GM18909 (cell line): Measurements from ENCODE around the gene FGF8.
A peak's percentile ranks its signal among the peaks of the same experiment; 100 is the strongest.

ENCODE experiments used
- ATAC-seq: cut with Tn5 transposase; IDR thresholded peaks from one replicate; pipeline ENCODE4 v1.9.1; 2021; ENCODE audit warnings: mild to moderate bottlenecking; ENCODE audit not compliant: unreplicated experiment, poor library complexity

Gene FGF8

GRCh38 chr10:101782811-101783735 lies 7.2 kb upstream of the FGF8 start, which contains the start of gene NPM3:
Gene NPM3, minus strand, starts transcription at chr10:101783446. Its CDS starts 56 bp downstream, at chr10:101783390.
- ATAC-seq, result peak; percentile 63

- ATAC-seq, result no peak
Observed at GRCh38 chr10:101781984-101782810, 6.3 kb upstream of the FGF8 start.

- ATAC-seq, result no peak
Observed at GRCh38 chr10:101781655-101781983, 5.7 kb upstream of the FGF8 start.

- ATAC-seq, result no peak
Observed at GRCh38 chr10:101780818-101781654, 5.1 kb upstream of the FGF8 start.

- no peak for ATAC-seq
Observed at GRCh38 chr10:101780187-101780817, 4.4 kb upstream of the FGF8 start.

- no peak for ATAC-seq
Observed at GRCh38 chr10:101779544-101780186, 3.8 kb upstream of the FGF8 start.

- no peak for ATAC-seq
Observed at GRCh38 chr10:101778781-101779543, 3.0 kb upstream of the FGF8 start.

- ATAC-seq, result no peak
Observed at GRCh38 chr10:101778151-101778780, 2.4 kb upstream of the FGF8 start.

- ATAC-seq, result no peak
Observed at GRCh38 chr10:101777619-101778145, 1.8 kb upstream of the FGF8 start.

- no peak for ATAC-seq
Observed at GRCh38 chr10:101776161-101776817, 375 bp upstream of the FGF8 start.

- ATAC-seq, result no peak
Observed at GRCh38 chr10:101774589-101775272, 1.2 kb downstream of the FGF8 start.

- ATAC-seq, result no peak
Observed at GRCh38 chr10:101773923-101774588, 1.9 kb downstream of the FGF8 start.

GRCh38 chr10:101772895-101773761 lies 2.8 kb downstream of the FGF8 start:
- no peak for ATAC-seq

- ATAC-seq, result no peak
Observed at GRCh38 chr10:101772017-101772894, 3.7 kb downstream of the FGF8 start.

GRCh38 chr10:101771380-101771779 lies 4.5 kb downstream of the FGF8 start:
- ATAC-seq, result no peak
